Central memory CD8-positive, alpha-beta T cell (primary cell): Measurements from ENCODE around the gene CD44.

Source experiments
- ATAC-seq: fragments of 150-1000 bp; cut with Tn5 transposase; replicated peaks from 2 replicates; pipeline ENCODE4 v1.10.0; 2022; ENCODE audit warnings: mild to moderate bottlenecking, moderate FRiP score, moderate number of reproducible peaks; ENCODE audit not compliant: poor library complexity, severe bottlenecking; ENCODE audit errors: extremely low read depth
- DNase-seq, 2 donors: peaks; one replicate each; pipeline ENCODE4 v3.0.0; 2021; ENCODE audit warnings: low spot score in 2 of 2
- H3K27ac Mint-ChIP-seq: one replicate; pipeline ENCODE4 v1.8.0; 2022; ENCODE audit warnings: low read depth, mild to moderate bottlenecking, moderate library complexity, mixed read lengths
- H3K27me3 Mint-ChIP-seq: one replicate; pipeline ENCODE4 v1.8.0; 2022; ENCODE audit warnings: mixed read lengths
- H3K36me3 Mint-ChIP-seq: one replicate; pipeline ENCODE4 v1.8.0; 2022; ENCODE audit warnings: mild to moderate bottlenecking, moderate library complexity, mixed read lengths; ENCODE audit not compliant: insufficient read depth
- H3K4me1 Mint-ChIP-seq: one replicate; pipeline ENCODE4 v1.8.0; 2022; ENCODE audit warnings: mixed read lengths
- H3K4me3 Mint-ChIP-seq: one replicate; pipeline ENCODE4 v1.8.0; 2022; ENCODE audit warnings: mild to moderate bottlenecking, moderate library complexity, mixed read lengths
- H3K9me3 Mint-ChIP-seq: one replicate; pipeline ENCODE4 v1.8.0; 2022; ENCODE audit warnings: mixed read lengths

CD44 gene

DNA sequence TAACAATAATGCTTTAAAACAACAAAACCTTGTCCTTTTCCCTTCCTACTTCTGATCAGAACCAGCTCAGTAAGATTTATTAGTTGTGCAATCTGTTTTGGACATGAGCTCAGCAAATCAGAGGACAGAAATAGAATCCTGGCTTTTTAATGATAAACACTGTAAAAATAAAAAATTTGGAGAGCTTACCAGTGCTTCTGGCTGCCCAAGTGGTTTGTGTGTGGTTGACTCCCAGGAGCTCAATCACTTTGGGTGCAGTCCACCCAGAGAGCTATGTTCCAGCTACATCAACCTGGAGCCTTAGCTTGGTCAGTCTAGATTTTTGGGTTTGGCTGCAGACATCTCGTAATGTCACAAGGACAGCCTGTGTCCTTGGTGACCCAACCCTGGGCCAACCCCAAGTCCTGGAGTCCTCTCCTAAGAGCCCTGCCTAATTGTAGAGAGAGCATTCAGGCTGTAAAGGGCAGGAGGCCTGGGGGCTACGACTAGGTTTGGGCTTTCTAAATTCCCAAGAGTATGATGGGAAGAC lies 28.5 kb downstream of the CD44 start:
- peak overlapping the region; percentile 99 for H3K27ac Mint-ChIP-seq
- no peaks in the 10 kb centered on the region for H3K9me3 Mint-ChIP-seq
- ATAC-seq, result no peak
- peaks cover 58% of the 10 kb centered on the region for H3K36me3 Mint-ChIP-seq
- no peak for DNase-seq
- H3K4me1 Mint-ChIP-seq, result peaks cover 98% of the 10 kb centered on the region
- H3K4me3 Mint-ChIP-seq, result peak overlapping the region; percentile 76
- no peaks in the 10 kb centered on the region for H3K27me3 Mint-ChIP-seq

DNA sequence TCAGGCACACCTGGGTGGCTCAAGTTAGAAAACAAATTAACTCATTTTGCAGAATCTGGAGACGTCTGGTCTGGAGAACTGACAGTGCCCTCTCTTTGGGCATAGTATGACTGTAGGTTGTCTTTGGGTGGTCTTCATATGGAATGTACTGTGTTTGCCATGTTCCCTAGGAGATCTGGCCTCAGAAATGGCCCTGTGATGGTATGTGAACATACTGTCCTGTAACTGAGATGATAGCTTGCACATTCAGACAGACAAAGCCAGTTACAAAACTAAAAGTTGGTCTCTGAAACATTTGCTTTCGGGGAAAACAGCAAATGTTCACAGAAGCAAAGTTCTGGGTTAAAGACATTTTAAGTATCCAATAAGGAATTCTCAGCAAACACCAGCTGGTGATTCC lies 29.7 kb downstream of the CD44 start:
- H3K4me3 Mint-ChIP-seq, result peak overlapping the region; percentile 76
- no peaks in the 10 kb centered on the region for H3K27me3 Mint-ChIP-seq
- peaks cover 98% of the 10 kb centered on the region for H3K4me1 Mint-ChIP-seq
- H3K27ac Mint-ChIP-seq, result peak overlapping the region; percentile 99
- no peaks in the 10 kb centered on the region for H3K9me3 Mint-ChIP-seq
- no peak for DNase-seq
- ATAC-seq, result no peak
- H3K36me3 Mint-ChIP-seq, result peaks cover 60% of the 10 kb centered on the region

DNA sequence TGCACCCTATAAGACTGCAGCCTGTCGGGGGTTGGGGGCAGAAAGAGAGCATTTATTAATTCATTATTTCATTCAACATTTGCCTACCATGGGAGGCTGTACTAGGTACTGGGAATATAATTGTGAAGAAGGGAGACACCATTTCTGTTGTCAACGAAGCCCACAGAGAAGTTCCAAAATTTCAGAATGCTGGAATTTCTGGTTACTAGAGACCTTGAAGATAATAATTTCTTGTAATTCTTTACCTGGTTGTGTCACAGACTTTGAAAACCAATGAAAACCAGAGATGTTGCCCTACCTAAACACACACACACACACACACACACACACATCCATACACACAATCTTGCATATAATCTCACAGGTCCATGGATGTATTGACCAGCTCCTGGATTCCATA lies 30.1 kb downstream of the CD44 start:
- ATAC-seq (no peak), DNase-seq (no peak)
- peaks cover 59% of the 10 kb centered on the region for H3K36me3 Mint-ChIP-seq
- H3K4me3 Mint-ChIP-seq, result peak overlapping the region; percentile 76
- no peaks in the 10 kb centered on the region for H3K9me3 Mint-ChIP-seq
- peaks cover 98% of the 10 kb centered on the region for H3K4me1 Mint-ChIP-seq
- peak overlapping the region; percentile 99 for H3K27ac Mint-ChIP-seq
- H3K27me3 Mint-ChIP-seq, result no peaks in the 10 kb centered on the region

DNA sequence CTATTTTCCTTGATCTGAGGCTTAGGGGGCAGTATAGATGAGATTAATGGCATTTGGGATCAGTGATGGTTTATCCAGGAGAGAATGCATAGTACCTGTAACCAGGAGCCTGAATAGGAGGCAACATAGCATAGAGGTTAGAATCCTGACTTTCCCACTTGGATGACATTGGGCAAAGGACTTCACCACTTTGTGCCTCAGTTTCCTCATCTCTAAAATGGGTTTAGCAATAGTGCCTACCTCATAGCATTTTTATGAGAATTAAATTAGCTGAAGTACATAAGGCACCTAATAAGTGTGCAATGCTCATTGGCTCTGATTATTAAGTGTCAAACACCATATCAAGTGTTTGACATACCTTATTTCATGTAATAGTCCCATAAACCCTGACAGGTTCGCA lies 30.8 kb downstream of the CD44 start:
- peak overlapping the region; percentile 99 for H3K27ac Mint-ChIP-seq
- DNase-seq, result no peak
- peak overlapping the region; percentile 76 for H3K4me3 Mint-ChIP-seq
- peaks cover 97% of the 10 kb centered on the region for H3K4me1 Mint-ChIP-seq
- H3K27me3 Mint-ChIP-seq, result no peaks in the 10 kb centered on the region
- ATAC-seq, result no peak
- H3K36me3 Mint-ChIP-seq, result peaks cover 59% of the 10 kb centered on the region
- no peaks in the 10 kb centered on the region for H3K9me3 Mint-ChIP-seq

DNA sequence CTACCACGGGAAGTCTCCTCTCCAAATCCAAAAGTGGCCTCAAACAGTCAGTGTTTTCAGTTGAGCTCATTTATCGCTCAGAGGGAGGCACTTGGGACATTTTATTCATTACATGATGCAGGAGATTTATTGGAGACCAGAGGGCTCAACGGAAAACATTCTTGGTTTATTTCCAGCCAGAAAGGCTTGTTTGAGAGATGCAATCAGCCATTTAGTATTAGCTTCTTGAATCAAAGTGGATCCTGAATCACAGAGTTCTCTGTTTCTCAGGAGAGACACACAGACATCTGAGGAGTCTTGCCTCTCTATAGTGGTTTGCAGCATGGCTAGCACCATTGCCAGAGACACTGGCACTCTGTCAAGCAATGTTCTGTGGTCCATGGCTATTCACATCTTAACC lies 31.5 kb downstream of the CD44 start:
- Mint-ChIP-seq H3K27ac (peak overlapping the region; percentile 99), H3K36me3 (peaks cover 60% of the 10 kb centered on the region), H3K4me1 (peaks cover 97% of the 10 kb centered on the region), H3K9me3 (no peaks in the 10 kb centered on the region), H3K27me3 (no peaks in the 10 kb centered on the region), H3K4me3 (peak overlapping the region; percentile 76)
- no peak for DNase-seq
- ATAC-seq, result no peak

DNA sequence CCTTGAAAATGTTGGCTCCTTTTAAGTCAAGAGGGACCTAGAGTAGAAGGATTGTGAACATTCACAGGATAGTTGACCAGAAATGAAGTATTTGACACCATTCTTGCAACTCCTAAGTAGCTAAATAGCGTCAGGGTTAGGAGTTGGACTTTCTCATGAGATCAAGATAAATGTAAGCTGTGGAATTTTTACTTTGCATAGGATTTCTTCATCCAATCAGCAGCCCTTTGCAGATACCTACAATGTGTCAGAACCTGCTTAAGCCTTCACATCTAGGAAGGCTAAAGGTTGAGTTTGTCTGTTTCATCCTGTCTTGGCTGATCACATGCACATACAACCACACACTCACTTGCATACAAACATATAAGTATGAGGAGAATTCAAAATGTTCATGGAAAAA lies 32.3 kb downstream of the CD44 start:
- Mint-ChIP-seq H3K4me3 (peak overlapping the region; percentile 23), H3K27ac (peak overlapping the region; percentile 99), H3K36me3 (peaks cover 59% of the 10 kb centered on the region), H3K4me1 (peaks cover 92% of the 10 kb centered on the region), H3K9me3 (no peaks in the 10 kb centered on the region), H3K27me3 (no peaks in the 10 kb centered on the region)
- ATAC-seq (no peak), DNase-seq (no peak)

DNA sequence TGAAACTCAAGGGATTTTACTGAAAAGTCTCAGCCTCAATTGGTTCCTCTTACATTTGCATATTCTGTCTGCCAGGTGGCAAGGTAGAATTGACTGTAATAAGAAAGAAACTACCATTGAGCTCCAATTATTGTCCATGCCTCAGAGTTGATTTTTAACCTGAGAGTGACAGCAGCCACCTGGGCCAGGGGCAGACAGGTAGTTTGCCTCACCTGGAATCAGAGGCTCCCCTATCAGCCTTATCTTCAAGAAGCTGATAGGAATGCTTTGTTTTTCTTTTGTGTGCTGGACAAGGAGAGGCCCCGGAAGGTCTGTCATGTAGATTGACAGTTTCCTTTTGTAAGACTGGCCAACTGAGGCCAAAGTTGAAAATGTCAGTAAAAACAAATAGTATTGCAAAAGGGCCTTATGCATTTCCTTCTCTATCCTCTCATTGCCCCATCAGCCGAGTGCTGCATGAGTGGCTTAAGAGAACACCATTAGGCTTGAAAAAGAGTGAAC lies 34.1 kb downstream of the CD44 start:
- Mint-ChIP-seq H3K4me1 (peaks cover 92% of the 10 kb centered on the region), H3K4me3 (peak overlapping the region; percentile 49), H3K9me3 (no peaks in the 10 kb centered on the region), H3K27ac (peak overlapping the region; percentile 99), H3K36me3 (peaks cover 62% of the 10 kb centered on the region), H3K27me3 (no peaks in the 10 kb centered on the region)
- no peak for DNase-seq
- ATAC-seq, result peak; percentile 13

DNA sequence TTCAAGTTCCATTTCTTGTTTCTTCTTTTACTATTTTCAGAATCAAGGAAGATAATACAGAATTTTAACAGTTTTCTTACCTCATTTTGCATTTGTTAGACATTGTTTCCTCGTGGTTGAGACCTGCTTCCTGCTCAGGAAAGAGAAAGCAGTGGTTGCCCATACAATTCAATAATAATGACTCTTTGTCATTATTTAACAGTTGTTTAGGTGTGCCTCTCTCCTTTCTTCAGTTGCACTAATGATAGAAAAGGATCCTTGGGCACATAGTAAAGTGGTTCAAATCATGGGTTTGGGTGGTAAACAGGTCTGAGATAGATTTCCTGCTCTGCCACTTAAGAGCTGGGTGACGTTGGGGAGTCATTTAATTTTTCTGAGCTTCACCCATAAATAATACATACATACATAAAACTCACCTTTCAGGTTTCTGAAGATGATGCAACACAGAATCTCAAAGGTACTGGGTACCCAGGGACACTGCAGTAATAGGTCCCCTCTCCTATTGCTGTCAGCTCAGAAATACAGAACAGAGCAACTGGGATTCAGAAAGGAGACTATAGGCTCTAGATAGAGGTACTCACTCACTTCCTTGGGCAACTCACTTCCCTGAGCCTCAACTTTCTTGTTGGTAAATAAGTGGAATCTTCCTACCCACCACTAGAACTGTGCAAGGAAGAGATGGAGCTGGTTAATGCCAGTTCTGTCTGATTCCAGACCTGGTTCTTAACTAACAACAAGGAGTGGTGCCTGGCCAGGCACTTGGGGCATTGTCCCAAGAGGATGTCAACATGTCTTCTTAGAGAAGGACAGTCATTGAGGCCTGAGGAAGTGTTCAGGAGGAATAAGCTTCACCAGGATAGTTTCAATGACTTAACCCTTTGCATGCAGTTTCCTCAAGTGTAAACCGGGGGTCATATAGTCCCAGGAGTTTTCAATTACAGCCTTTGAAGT lies 34.9 kb downstream of the CD44 start:
- no peaks in the 10 kb centered on the region for H3K27me3 Mint-ChIP-seq
- DNase-seq (no peak), ATAC-seq (peak; percentile 60)
- H3K4me3 Mint-ChIP-seq, result peak overlapping the region; percentile 49
- H3K9me3 Mint-ChIP-seq, result no peaks in the 10 kb centered on the region
- H3K27ac Mint-ChIP-seq, result peak overlapping the region; percentile 99
- H3K4me1 Mint-ChIP-seq, result peaks cover 92% of the 10 kb centered on the region
- peaks cover 71% of the 10 kb centered on the region for H3K36me3 Mint-ChIP-seq

DNA sequence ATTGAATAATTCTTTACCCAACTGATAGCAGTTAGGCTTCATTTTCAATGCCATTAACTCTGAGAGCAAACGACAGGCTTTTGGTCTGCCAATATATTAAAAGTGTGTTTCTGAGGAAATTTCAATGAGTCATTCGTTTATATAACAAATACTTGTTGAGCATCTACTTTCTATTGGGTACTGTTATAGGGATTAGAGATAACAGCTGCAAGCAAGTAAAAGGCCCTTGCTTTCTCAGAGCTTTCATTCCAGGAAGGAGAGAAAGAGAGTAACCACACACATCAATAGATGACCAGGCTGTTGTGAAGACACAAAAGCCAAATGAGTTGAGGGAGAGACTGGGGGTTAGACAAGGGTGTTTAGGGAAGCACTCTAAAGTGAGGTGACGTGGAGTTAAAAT lies 35.7 kb downstream of the CD44 start:
- DNase-seq (no peak), ATAC-seq (no peak)
- Mint-ChIP-seq H3K36me3 (peaks cover 78% of the 10 kb centered on the region), H3K4me1 (peaks cover 92% of the 10 kb centered on the region), H3K4me3 (peak overlapping the region; percentile 49), H3K27me3 (no peaks in the 10 kb centered on the region), H3K27ac (peak overlapping the region; percentile 99), H3K9me3 (no peaks in the 10 kb centered on the region)

DNA sequence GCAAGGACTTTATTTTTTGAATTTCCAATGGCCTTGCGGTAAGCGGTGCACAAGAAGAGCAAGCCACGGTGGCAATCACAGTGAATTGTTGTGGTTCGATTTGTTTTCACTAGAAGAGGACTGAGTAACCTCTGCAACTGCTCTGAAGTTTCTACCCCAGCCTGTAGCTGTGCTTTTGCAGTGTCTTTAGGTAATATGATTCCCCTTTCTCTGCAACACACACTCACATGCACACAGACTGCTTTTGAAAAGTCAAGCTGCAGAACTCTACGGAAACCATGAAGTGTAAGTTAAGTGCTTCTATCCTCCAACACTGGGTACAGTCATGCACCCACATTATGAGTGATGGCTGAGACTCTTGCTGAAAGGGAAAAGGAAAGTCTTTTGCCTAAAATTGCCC lies 38.4 kb downstream of the CD44 start:
- H3K4me1 Mint-ChIP-seq, result peaks cover 89% of the 10 kb centered on the region
- H3K4me3 Mint-ChIP-seq, result peak overlapping the region; percentile 48
- no peaks in the 10 kb centered on the region for H3K27me3 Mint-ChIP-seq
- H3K36me3 Mint-ChIP-seq, result peaks cover 87% of the 10 kb centered on the region
- DNase-seq (peak in 1 of 2 donors; percentile 31), ATAC-seq (peak; percentile 47)
- no peaks in the 10 kb centered on the region for H3K9me3 Mint-ChIP-seq
- H3K27ac Mint-ChIP-seq, result peak overlapping the region; percentile 95

DNA sequence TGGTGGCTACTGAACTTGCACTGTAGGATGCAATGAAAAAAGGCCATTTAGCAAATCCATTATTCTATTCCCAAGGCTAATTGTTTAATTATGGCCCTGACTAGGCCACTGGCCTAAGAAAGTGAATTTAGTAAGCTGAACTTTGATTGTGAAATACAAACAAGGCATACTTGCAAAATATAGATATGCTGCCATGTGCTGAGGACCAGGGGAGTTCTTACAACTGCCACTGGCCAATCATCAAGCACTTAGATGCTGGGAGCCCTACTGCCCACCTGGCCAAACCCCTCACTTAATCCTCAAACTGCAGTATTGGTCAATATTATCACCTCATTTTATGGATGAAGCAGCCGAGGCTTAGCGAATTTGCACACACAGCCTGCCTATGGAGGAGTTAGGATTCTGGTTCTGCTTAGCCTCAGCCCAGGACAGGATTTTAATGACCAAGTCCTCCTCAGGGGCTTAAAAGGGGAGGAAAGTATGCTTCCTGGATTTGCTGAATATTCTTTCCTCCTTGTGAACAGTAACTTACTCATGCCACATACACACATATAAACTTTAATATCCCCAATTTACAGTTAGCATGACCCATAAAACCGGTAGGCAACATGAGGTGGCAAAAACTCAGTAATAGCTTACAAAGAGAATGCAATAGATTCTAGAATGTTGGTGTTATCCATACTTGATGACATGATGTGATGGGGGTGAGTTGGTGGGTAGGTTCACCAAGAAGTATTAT lies 39.3 kb downstream of the CD44 start:
- Mint-ChIP-seq H3K36me3 (peaks cover 89% of the 10 kb centered on the region), H3K27me3 (no peaks in the 10 kb centered on the region), H3K9me3 (no peaks in the 10 kb centered on the region), H3K4me1 (peaks cover 89% of the 10 kb centered on the region), H3K27ac (peak overlapping the region; percentile 95), H3K4me3 (peak overlapping the region; percentile 48)
- DNase-seq (no peak), ATAC-seq (no peak)

DNA sequence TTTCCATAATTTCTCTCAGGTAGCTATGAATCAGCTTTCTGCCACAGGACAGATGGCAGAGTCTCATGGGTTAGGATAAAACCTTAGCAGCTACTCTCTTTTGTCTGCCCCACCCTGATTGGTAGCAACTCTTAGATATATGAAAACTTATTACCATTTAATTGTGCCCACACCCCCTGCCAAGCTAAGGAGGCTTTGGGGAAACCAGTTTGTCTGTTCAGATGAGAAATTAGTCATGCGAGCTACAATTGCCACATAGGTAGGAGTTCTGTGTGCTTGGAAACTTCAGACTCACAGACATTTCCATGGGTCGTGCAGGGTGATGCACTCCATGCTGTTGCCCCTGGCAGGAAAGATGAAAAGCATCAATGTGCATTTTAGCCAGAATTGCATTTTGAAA lies 39.9 kb downstream of the CD44 start:
- peak overlapping the region; percentile 23 for H3K4me3 Mint-ChIP-seq
- H3K27me3 Mint-ChIP-seq, result no peaks in the 10 kb centered on the region
- H3K9me3 Mint-ChIP-seq, result no peaks in the 10 kb centered on the region
- H3K36me3 Mint-ChIP-seq, result peaks cover 90% of the 10 kb centered on the region
- H3K4me1 Mint-ChIP-seq, result peaks cover 89% of the 10 kb centered on the region
- ATAC-seq (no peak), DNase-seq (no peak)
- peak overlapping the region; percentile 95 for H3K27ac Mint-ChIP-seq
